Activated T-helper 2 cell treated with anti-CD3 and anti-CD28 coated beads, Interferon-gamma antibody, Interleukin-2, Interleukin-4, amounts not matched to agents 10 μg/mL and 5 μg/mL and 100 μg/mL, durations not matched to agents 14 hours and 24 hours and 36 hours (primary cell): Measurements from ENCODE around the gene PDE4D. TPM values are rescaled to one million over a fixed set of nuclear protein-coding genes. Genes with fewer than 3 reads are reported as not detected.

Source experiments
- DNase-seq: peaks from one replicate; pipeline ENCODE4 v3.0.0; 2021; ENCODE audit warnings: low spot score
- H3K27ac Mint-ChIP-seq: one replicate; pipeline ENCODE4 v1.8.0; 2021; ENCODE audit warnings: mixed read lengths
- H3K27me3 Mint-ChIP-seq: one replicate; pipeline ENCODE4 v1.8.0; 2021; ENCODE audit warnings: low read depth, mixed read lengths
- H3K36me3 Mint-ChIP-seq: one replicate; pipeline ENCODE4 v1.8.0; 2021; ENCODE audit warnings: low read depth, mixed read lengths
- H3K4me1 Mint-ChIP-seq: one replicate; pipeline ENCODE4 v1.8.0; 2021; ENCODE audit warnings: low read depth, mixed read lengths
- H3K4me3 Mint-ChIP-seq: one replicate; pipeline ENCODE4 v1.8.0; 2021; ENCODE audit warnings: low read depth, mild to moderate bottlenecking, moderate library complexity, mixed read lengths
- H3K9me3 Mint-ChIP-seq: one replicate; pipeline ENCODE4 v1.8.0; 2021; ENCODE audit warnings: mixed read lengths
- intact Hi-C: fragments of 100-400 bp; cut with micrococcal nuclease; formaldehyde crosslinking; loops from one replicate; pipeline ENCODE4 v1.15.1; 2023
- total RNA-seq: library from RNA; stranded (reverse); gene quantifications from 2 replicates; pipeline ENCODE4 v1.2.3, GENCODE V29; 2022

Gene PDE4D
- total RNA-seq, 1 donor from 2014 or later: 102 TPM

DNA sequence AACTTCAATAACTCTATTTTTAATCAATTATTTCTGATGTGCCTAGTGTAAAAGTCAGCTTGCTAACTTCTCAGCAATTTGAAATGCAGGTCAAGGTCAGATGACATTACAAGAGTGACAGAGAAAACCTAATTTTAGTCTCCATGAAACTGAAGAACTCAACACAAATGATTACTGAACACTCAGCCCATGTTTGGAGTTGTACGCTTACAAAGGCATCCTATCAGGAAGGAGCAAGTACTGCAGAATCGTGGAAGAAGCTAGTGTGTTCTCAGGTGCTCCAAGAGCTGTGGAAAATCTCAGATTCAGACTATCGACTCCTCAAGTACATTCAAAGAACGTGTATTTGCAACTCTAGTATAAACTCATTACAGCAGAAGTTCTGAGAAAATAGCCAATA, 526.7 kb downstream of the PDE4D start:
- intact Hi-C loops: loop anchor here (1.0 to 2.0 kb wide), 3 partner anchors 148 to 480 kb away; no protein-coding TSS in a partner anchor
- no peaks in the 10 kb centered on the region for H3K36me3 Mint-ChIP-seq
- no peaks in the 10 kb centered on the region for H3K9me3 Mint-ChIP-seq
- H3K27me3 Mint-ChIP-seq: peaks cover 16% of the 10 kb centered on the region
- no peak overlapping the region for H3K27ac Mint-ChIP-seq
- H3K4me3 Mint-ChIP-seq: no peak overlapping the region
- no peak for DNase-seq
- H3K4me1 Mint-ChIP-seq: peaks cover 3% of the 10 kb centered on the region

GRCh38 chr5:59362438-59362837, 531.1 kb downstream of the PDE4D start:
- H3K27me3 Mint-ChIP-seq: peaks cover 20% of the 10 kb centered on the region
- DNase-seq: no peak
- H3K4me3 Mint-ChIP-seq: no peak overlapping the region
- no peaks in the 10 kb centered on the region for H3K36me3 Mint-ChIP-seq
- intact Hi-C loops: no loop called here
- H3K9me3 Mint-ChIP-seq: no peaks in the 10 kb centered on the region
- no peak overlapping the region for H3K27ac Mint-ChIP-seq
- H3K4me1 Mint-ChIP-seq: peaks cover 8% of the 10 kb centered on the region

- intact Hi-C loops: no loop called here
- Mint-ChIP-seq H3K27ac (no peak overlapping the region), H3K4me1 (peaks cover 10% of the 10 kb centered on the region), H3K4me3 (no peak overlapping the region), H3K27me3 (peaks cover 20% of the 10 kb centered on the region), H3K36me3 (no peaks in the 10 kb centered on the region), H3K9me3 (no peaks in the 10 kb centered on the region)
- DNase-seq: no peak
These were observed 532.1 kb downstream of the PDE4D start for GRCh38 chr5:59361454-59361853.

- Mint-ChIP-seq H3K36me3 (no peaks in the 10 kb centered on the region), H3K27me3 (peaks cover 17% of the 10 kb centered on the region), H3K4me3 (no peak overlapping the region), H3K9me3 (no peaks in the 10 kb centered on the region), H3K4me1 (peaks cover 10% of the 10 kb centered on the region), H3K27ac (no peak overlapping the region)
- DNase-seq: no peak
- intact Hi-C loops: no loop called here
These were observed 533.4 kb downstream of the PDE4D start for GRCh38 chr5:59360130-59360555.

DNA sequence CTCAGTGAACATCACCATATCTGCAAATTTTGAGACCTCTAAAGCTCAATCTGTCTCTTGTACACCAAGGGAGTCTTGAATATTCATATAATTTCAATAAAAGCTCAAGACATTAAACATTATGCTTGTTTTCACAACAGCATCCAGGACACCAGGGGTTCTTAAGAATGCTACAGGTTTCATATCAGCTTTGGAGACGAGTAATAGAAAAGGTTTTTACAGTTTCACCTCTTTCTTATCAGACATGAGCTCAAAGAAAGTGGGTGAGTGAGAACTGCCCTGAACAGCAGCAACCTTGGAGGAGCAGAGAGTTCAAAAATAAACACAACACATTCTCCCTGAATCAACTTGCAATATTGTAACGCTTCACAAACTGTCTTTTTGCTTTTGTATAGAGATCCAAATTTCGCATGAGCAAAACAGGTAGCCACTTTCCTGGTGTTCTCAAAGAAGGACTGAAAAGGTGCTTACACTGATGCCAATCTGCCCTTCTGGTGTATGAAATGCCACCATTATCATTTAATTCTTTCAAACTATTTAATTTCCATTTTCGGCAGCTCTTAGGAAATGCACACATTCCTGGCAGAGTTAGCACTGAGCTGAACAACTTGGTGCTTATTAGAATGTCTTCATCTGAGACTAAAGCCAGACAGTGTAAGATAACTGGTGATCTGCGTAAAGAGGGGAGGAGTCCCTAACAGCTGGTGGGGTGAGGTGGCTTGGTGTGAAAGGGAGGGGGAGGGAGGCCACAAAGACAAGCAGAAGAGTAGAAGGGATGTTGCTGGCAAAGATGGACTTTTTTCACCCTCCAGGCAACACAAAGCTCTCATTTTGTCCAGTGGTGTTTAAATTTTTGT, 535.3 kb downstream of the PDE4D start:
- intact Hi-C loops: no loop called here
- DNase-seq: no peak
- Mint-ChIP-seq H3K9me3 (no peaks in the 10 kb centered on the region), H3K4me3 (no peak overlapping the region), H3K4me1 (peaks cover 10% of the 10 kb centered on the region), H3K27ac (no peak overlapping the region), H3K36me3 (no peaks in the 10 kb centered on the region), H3K27me3 (peaks cover 18% of the 10 kb centered on the region)

DNA sequence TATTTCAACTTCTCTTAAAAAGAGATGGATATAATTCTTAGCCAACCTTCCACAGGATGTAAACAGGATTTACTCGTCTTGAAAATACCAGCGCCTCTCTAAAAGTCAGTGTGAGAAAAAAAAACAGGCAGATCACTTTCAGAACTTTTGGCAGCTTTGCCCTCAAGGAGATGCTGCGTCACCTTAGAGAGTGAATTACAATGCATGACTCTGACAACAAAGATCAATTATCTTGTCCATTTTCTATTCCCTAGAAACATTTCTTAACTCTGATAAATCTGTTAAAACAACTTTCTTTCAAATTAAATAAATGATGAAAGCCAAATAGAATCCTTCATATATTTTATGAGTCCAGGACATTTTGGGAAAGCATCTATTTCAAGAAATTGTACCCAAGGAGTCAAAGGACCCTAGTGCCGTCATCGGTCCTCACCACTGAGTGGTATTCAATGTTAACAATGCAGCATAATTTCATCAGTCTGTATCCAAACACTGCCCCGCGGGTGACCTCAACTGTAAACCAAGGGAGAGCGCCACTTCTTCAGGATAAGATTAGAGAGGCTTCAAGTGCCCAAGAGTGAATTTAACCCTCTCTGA, 536.0 kb downstream of the PDE4D start:
- Mint-ChIP-seq H3K27ac (no peak overlapping the region), H3K27me3 (peaks cover 19% of the 10 kb centered on the region), H3K36me3 (no peaks in the 10 kb centered on the region), H3K9me3 (no peaks in the 10 kb centered on the region), H3K4me1 (peaks cover 10% of the 10 kb centered on the region), H3K4me3 (no peak overlapping the region)
- DNase-seq: no peak
- intact Hi-C loops: no loop called here

DNA sequence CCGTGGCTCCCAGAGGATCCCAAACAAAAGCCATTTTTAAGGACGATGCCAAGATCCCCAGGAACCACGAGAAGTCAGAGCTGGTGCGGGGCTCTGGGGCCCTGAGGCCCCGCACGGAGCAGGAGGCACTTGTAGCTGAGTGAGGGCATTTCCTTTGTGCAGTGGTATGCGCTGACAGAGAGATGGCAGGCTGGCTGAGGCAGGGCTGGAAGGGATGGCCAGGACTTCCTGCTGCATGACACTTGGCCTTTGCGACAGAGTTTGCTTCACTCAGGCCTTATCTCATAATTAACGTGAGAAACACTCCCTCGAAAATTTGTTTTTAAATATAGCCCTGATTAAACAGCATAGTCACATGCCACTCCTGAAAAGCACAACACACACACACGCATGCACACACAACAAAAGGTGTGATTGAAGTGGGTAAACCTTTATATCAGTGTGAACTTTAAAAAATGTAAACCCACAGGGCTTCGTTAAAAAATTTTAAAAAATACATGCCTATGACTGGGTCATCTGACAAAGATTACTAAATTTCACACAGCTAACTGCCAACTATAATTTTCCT, 536.6 kb downstream of the PDE4D start:
- Mint-ChIP-seq H3K4me1 (peaks cover 10% of the 10 kb centered on the region), H3K4me3 (no peak overlapping the region), H3K9me3 (no peaks in the 10 kb centered on the region), H3K27me3 (peaks cover 18% of the 10 kb centered on the region), H3K36me3 (no peaks in the 10 kb centered on the region), H3K27ac (no peak overlapping the region)
- intact Hi-C loops: no loop called here
- no peak for DNase-seq

DNA sequence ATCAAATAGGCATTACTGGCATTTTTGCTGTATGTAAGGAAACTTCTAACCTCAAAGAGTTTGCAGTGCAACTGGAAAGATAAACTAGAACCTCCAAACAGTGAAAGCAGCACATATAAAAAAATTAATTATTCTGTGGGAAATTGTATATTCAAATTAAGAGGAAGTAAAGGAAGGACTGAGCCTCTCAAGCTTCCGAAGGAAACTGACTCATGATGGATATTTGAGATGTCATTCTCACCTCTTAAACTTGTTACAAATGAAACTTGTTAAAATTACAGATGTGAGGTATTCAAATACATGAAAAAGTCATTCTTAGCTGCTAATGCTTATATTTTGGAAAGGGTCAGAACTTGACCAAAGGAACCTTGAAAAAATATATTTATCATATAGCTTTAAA, 538.7 kb downstream of the PDE4D start:
- Mint-ChIP-seq H3K27me3 (peaks cover 13% of the 10 kb centered on the region), H3K27ac (no peak overlapping the region), H3K4me3 (no peak overlapping the region), H3K9me3 (no peaks in the 10 kb centered on the region), H3K4me1 (peaks cover 10% of the 10 kb centered on the region), H3K36me3 (no peaks in the 10 kb centered on the region)
- no peak for DNase-seq
- intact Hi-C loops: no loop called here

- Mint-ChIP-seq H3K36me3 (no peaks in the 10 kb centered on the region), H3K4me1 (peaks cover 10% of the 10 kb centered on the region), H3K9me3 (no peaks in the 10 kb centered on the region), H3K4me3 (no peak overlapping the region), H3K27me3 (peaks cover 13% of the 10 kb centered on the region), H3K27ac (no peak overlapping the region)
- no peak for DNase-seq
- intact Hi-C loops: no loop called here
These were observed 539.3 kb downstream of the PDE4D start for GRCh38 chr5:59354274-59354673.

DNA sequence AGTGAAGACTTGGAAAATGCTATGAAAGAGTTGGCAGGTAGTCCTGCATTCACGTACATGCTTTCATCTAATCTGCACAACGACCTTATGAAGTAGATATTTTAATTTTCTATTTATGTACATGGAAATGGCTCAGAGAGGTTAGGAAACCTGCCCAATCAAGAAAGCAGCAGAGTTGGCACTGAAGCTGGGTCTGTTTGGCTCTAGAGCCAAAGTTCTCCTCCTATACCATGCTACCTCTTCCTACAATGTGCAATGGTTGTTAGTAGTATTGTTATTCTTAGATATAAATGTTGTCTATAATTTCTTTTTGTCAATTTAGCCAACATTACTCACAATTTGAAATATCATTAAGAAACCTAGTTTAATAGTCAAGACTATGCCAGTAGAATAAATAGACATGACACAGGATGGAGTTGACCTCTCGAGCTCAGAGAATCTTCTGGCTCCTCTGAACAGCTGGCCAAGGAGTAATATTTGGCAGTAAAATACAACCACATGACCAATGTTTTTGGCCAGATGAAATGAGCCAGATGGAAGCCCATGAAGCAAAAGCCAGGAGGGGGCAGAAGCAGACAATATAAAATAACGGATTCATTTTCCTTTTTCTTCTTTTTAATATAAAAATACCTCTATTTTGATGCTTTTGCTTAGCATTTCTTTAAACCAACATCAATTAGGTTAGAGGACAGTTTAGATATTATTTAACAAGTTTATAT, 542.3 kb downstream of the PDE4D start:
- Mint-ChIP-seq H3K36me3 (no peaks in the 10 kb centered on the region), H3K4me3 (no peak overlapping the region), H3K4me1 (no peaks in the 10 kb centered on the region), H3K9me3 (no peaks in the 10 kb centered on the region), H3K27ac (no peak overlapping the region), H3K27me3 (peaks cover 18% of the 10 kb centered on the region)
- intact Hi-C loops: no loop called here
- no peak for DNase-seq

- no peak overlapping the region for H3K4me3 Mint-ChIP-seq
- H3K27ac Mint-ChIP-seq: no peak overlapping the region
- intact Hi-C loops: no loop called here
- H3K36me3 Mint-ChIP-seq: no peaks in the 10 kb centered on the region
- peaks cover 18% of the 10 kb centered on the region for H3K27me3 Mint-ChIP-seq
- H3K4me1 Mint-ChIP-seq: no peaks in the 10 kb centered on the region
- DNase-seq: no peak
- no peaks in the 10 kb centered on the region for H3K9me3 Mint-ChIP-seq
These were observed 545.3 kb downstream of the PDE4D start for GRCh38 chr5:59348189-59348588.

- intact Hi-C loops: no loop called here
- H3K4me3 Mint-ChIP-seq: no peak overlapping the region
- no peak overlapping the region for H3K27ac Mint-ChIP-seq
- peaks cover 15% of the 10 kb centered on the region for H3K27me3 Mint-ChIP-seq
- no peaks in the 10 kb centered on the region for H3K36me3 Mint-ChIP-seq
- DNase-seq: no peak
- no peaks in the 10 kb centered on the region for H3K9me3 Mint-ChIP-seq
- H3K4me1 Mint-ChIP-seq: peaks cover 3% of the 10 kb centered on the region
These were observed 546.5 kb downstream of the PDE4D start for GRCh38 chr5:59346982-59347381.
